ENCODE data around the gene RIMS4. TPM values are rescaled to one million over a fixed set of nuclear protein-coding genes. Genes with fewer than 3 reads are reported as not detected.

RIMS4 gene
- total RNA-seq, 5 donors from 2014 or later (not counting 1 experiment from before 2014, with no cell fraction given), result 0.06 to 0.12 TPM; not detected in 3

- WGBS (ENCODE audit: insufficient coverage), result 90% methylated on average over 2 of the region's 3 CpGs
- Histone ChIP-seq H3K36me3 (ENCODE audit: control insufficient read depth in 2 of 2, extremely low read depth in 1 of 2, insufficient read depth in 1 of 2, low read length in 1 of 2) (no peaks in the 10 kb centered on the region), H3K4me3 (ENCODE audit: control insufficient read depth in 1 of 2, extremely low read depth in 1 of 2, low read length in 1 of 2) (no peak overlapping the region), H3K27ac (ENCODE audit: low read length) (no peak overlapping the region), H3K27me3 (replicated peaks in 1 of 2; ENCODE audit: control insufficient read depth in 2 of 2, extremely low read depth in 1 of 2, insufficient read depth in 2 of 2, low read length in 1 of 2) (peaks cover 0 to 3% of the 10 kb centered on the region in 2 experiments), H3K4me1 (ENCODE audit: control insufficient read depth in 1 of 2, extremely low read depth in 1 of 2, insufficient read depth in 2 of 2, low read length in 2 of 2) (no peaks in the 10 kb centered on the region), H3K9me3 (no peaks in the 10 kb centered on the region)
- ATAC-seq (replicated peaks in 1 of 4) (no peak), DNase-seq (no peak)
- ChIA-PET CTCF (no interaction called here), POLR2A (no interaction called here)
- H3K9me3 Mint-ChIP-seq, result no peaks in the 10 kb centered on the region
- H3K27me3 Mint-ChIP-seq, result peaks cover 12 to 21% of the 10 kb centered on the region in 2 donors
- H3K4me3 Mint-ChIP-seq, result no peak overlapping the region
- no peaks in the 10 kb centered on the region for H3K36me3 Mint-ChIP-seq
- no peaks in the 10 kb centered on the region for H3K4me1 Mint-ChIP-seq
- H3K27ac Mint-ChIP-seq, result no peak overlapping the region
Measured at GRCh38 chr20:44850272-44850671, 39.9 kb upstream of the RIMS4 start.

GRCh38 chr20:44849703-44850102 lies 39.4 kb upstream of the RIMS4 start:
- H3K27me3 Mint-ChIP-seq, result peaks cover 17 to 26% of the 10 kb centered on the region in 2 donors
- ChIA-PET CTCF (no interaction called here), POLR2A (no interaction called here)
- no peak overlapping the region for H3K4me3 Mint-ChIP-seq
- H3K27ac ChIP-seq (ENCODE audit: low read length), result no peak overlapping the region
- 100% methylated on average over 1 of the region's 1 CpG for WGBS (ENCODE audit: insufficient coverage)
- no peaks in the 10 kb centered on the region for H3K9me3 ChIP-seq
- DNase-seq, result no peak
- H3K9me3 Mint-ChIP-seq, result no peaks in the 10 kb centered on the region
- H3K27me3 ChIP-seq (replicated peaks in 1 of 2; ENCODE audit: control insufficient read depth in 2 of 2, extremely low read depth in 1 of 2, insufficient read depth in 2 of 2, low read length in 1 of 2), result peaks cover 0 to 4% of the 10 kb centered on the region in 2 experiments
- no peaks in the 10 kb centered on the region for H3K36me3 ChIP-seq (ENCODE audit: control insufficient read depth in 2 of 2, extremely low read depth in 1 of 2, insufficient read depth in 1 of 2, low read length in 1 of 2)
- H3K36me3 Mint-ChIP-seq, result no peaks in the 10 kb centered on the region
- H3K27ac Mint-ChIP-seq, result no peak overlapping the region
- H3K4me1 ChIP-seq (ENCODE audit: control insufficient read depth in 1 of 2, extremely low read depth in 1 of 2, insufficient read depth in 2 of 2, low read length in 2 of 2), result no peaks in the 10 kb centered on the region
- ATAC-seq (replicated peaks in 1 of 4), result no peak
- H3K4me1 Mint-ChIP-seq, result no peaks in the 10 kb centered on the region
- H3K4me3 ChIP-seq (ENCODE audit: control insufficient read depth in 1 of 2, extremely low read depth in 1 of 2, low read length in 1 of 2), result no peak overlapping the region

GRCh38 chr20:44848254-44849015 lies 38.1 kb upstream of the RIMS4 start:
- H3K4me3 Mint-ChIP-seq, result no peak overlapping the region
- peaks cover 4 to 10% of the 10 kb centered on the region in 2 experiments for H3K27me3 ChIP-seq (replicated peaks in 1 of 2; ENCODE audit: control insufficient read depth in 2 of 2, extremely low read depth in 1 of 2, insufficient read depth in 2 of 2, low read length in 1 of 2)
- H3K4me1 Mint-ChIP-seq, result no peaks in the 10 kb centered on the region
- ATAC-seq (replicated peaks in 1 of 4) (no peak), DNase-seq (no peak)
- H3K9me3 ChIP-seq, result no peaks in the 10 kb centered on the region
- H3K4me1 ChIP-seq (ENCODE audit: control insufficient read depth in 1 of 2, extremely low read depth in 1 of 2, insufficient read depth in 2 of 2, low read length in 2 of 2), result no peaks in the 10 kb centered on the region
- CTCF ChIA-PET, result no interaction called here
- H3K9me3 Mint-ChIP-seq, result no peaks in the 10 kb centered on the region
- H3K27ac Mint-ChIP-seq, result no peak overlapping the region
- POLR2A ChIA-PET, result no interaction called here
- H3K36me3 Mint-ChIP-seq, result no peaks in the 10 kb centered on the region
- H3K4me3 ChIP-seq (ENCODE audit: control insufficient read depth in 1 of 2, extremely low read depth in 1 of 2, low read length in 1 of 2), result no peak overlapping the region
- H3K27me3 Mint-ChIP-seq, result peaks cover 22 to 32% of the 10 kb centered on the region in 2 donors
- H3K36me3 ChIP-seq (ENCODE audit: control insufficient read depth in 2 of 2, extremely low read depth in 1 of 2, insufficient read depth in 1 of 2, low read length in 1 of 2), result no peaks in the 10 kb centered on the region
- WGBS (ENCODE audit: insufficient coverage), result no CpG with 5 or more reads among the region's 4 CpGs
- H3K27ac ChIP-seq (ENCODE audit: low read length), result no peak overlapping the region

- Mint-ChIP-seq H3K36me3 (no peaks in the 10 kb centered on the region), H3K27ac (no peak overlapping the region), H3K27me3 (peaks cover 36 to 42% of the 10 kb centered on the region in 2 donors), H3K4me1 (no peaks in the 10 kb centered on the region), H3K9me3 (peaks cover 0 to 4% (median 0%) of the 10 kb centered on the region in 3 donors), H3K4me3 (no peak overlapping the region)
- ChIA-PET POLR2A (no interaction called here), CTCF (no interaction called here)
- Histone ChIP-seq H3K36me3 (ENCODE audit: control insufficient read depth in 2 of 2, extremely low read depth in 1 of 2, insufficient read depth in 1 of 2, low read length in 1 of 2) (no peaks in the 10 kb centered on the region), H3K4me1 (ENCODE audit: control insufficient read depth in 1 of 2, extremely low read depth in 1 of 2, insufficient read depth in 2 of 2, low read length in 2 of 2) (no peaks in the 10 kb centered on the region), H3K9me3 (no peaks in the 10 kb centered on the region), H3K27ac (ENCODE audit: low read length) (no peak overlapping the region), H3K4me3 (ENCODE audit: control insufficient read depth in 1 of 2, extremely low read depth in 1 of 2, low read length in 1 of 2) (no peak overlapping the region), H3K27me3 (replicated peaks in 1 of 2; ENCODE audit: control insufficient read depth in 2 of 2, extremely low read depth in 1 of 2, insufficient read depth in 2 of 2, low read length in 1 of 2) (peaks cover 4 to 18% of the 10 kb centered on the region in 2 experiments)
- DNase-seq, result no peak
- WGBS (ENCODE audit: insufficient coverage), result 55% methylated on average over 2 of the region's 5 CpGs
- ATAC-seq (replicated peaks in 1 of 4), result no peak
Measured at GRCh38 chr20:44843876-44844275, 33.5 kb upstream of the RIMS4 start.

GRCh38 chr20:44841955-44842354 lies 31.6 kb upstream of the RIMS4 start:
- CTCF ChIA-PET, result no interaction called here
- H3K4me3 Mint-ChIP-seq, result no peak overlapping the region
- H3K4me1 ChIP-seq (ENCODE audit: control insufficient read depth in 1 of 2, extremely low read depth in 1 of 2, insufficient read depth in 2 of 2, low read length in 2 of 2), result no peaks in the 10 kb centered on the region
- DNase-seq (no peak), ATAC-seq (replicated peaks in 1 of 4) (no peak)
- WGBS (ENCODE audit: insufficient coverage), result 52% methylated on average over 3 of the region's 6 CpGs
- H3K4me1 Mint-ChIP-seq, result no peaks in the 10 kb centered on the region
- no peaks in the 10 kb centered on the region for H3K9me3 ChIP-seq
- H3K36me3 Mint-ChIP-seq, result no peaks in the 10 kb centered on the region
- POLR2A ChIA-PET, result no interaction called here
- no peaks in the 10 kb centered on the region for H3K36me3 ChIP-seq (ENCODE audit: control insufficient read depth in 2 of 2, extremely low read depth in 1 of 2, insufficient read depth in 1 of 2, low read length in 1 of 2)
- H3K27ac ChIP-seq (ENCODE audit: low read length), result no peak overlapping the region
- H3K27ac Mint-ChIP-seq, result no peak overlapping the region
- H3K27me3 Mint-ChIP-seq, result peaks cover 41% of the 10 kb centered on the region in 2 donors
- H3K9me3 Mint-ChIP-seq, result peaks cover 0 to 4% (median 0%) of the 10 kb centered on the region in 3 donors
- peaks cover 4 to 22% of the 10 kb centered on the region in 2 experiments for H3K27me3 ChIP-seq (replicated peaks in 1 of 2; ENCODE audit: control insufficient read depth in 2 of 2, extremely low read depth in 1 of 2, insufficient read depth in 2 of 2, low read length in 1 of 2)
- no peak overlapping the region for H3K4me3 ChIP-seq (ENCODE audit: control insufficient read depth in 1 of 2, extremely low read depth in 1 of 2, low read length in 1 of 2)

GRCh38 chr20:44840826-44841225 lies 30.5 kb upstream of the RIMS4 start:
- Histone ChIP-seq H3K4me1 (ENCODE audit: control insufficient read depth in 1 of 2, extremely low read depth in 1 of 2, insufficient read depth in 2 of 2, low read length in 2 of 2) (no peaks in the 10 kb centered on the region), H3K36me3 (ENCODE audit: control insufficient read depth in 2 of 2, extremely low read depth in 1 of 2, insufficient read depth in 1 of 2, low read length in 1 of 2) (no peaks in the 10 kb centered on the region), H3K27ac (ENCODE audit: low read length) (no peak overlapping the region), H3K27me3 (replicated peaks in 1 of 2; ENCODE audit: control insufficient read depth in 2 of 2, extremely low read depth in 1 of 2, insufficient read depth in 2 of 2, low read length in 1 of 2) (peaks cover 4 to 25% of the 10 kb centered on the region in 2 experiments), H3K9me3 (no peaks in the 10 kb centered on the region), H3K4me3 (ENCODE audit: control insufficient read depth in 1 of 2, extremely low read depth in 1 of 2, low read length in 1 of 2) (no peak overlapping the region)
- CTCF ChIA-PET, result no interaction called here
- peaks cover 36 to 41% of the 10 kb centered on the region in 2 donors for H3K27me3 Mint-ChIP-seq
- ATAC-seq (replicated peaks in 1 of 4) (no peak), DNase-seq (no peak)
- WGBS (ENCODE audit: insufficient coverage), result 66% methylated on average over 5 of the region's 5 CpGs
- POLR2A ChIA-PET, result no interaction called here
- peaks cover 0 to 4% (median 0%) of the 10 kb centered on the region in 3 donors for H3K9me3 Mint-ChIP-seq
- H3K36me3 Mint-ChIP-seq, result no peaks in the 10 kb centered on the region
- H3K4me3 Mint-ChIP-seq, result no peak overlapping the region
- H3K4me1 Mint-ChIP-seq, result no peaks in the 10 kb centered on the region
- no peak overlapping the region for H3K27ac Mint-ChIP-seq

All from T-cell (primary cell).